Left lung (tissue), 10 donors: Measurements from ENCODE around the gene ROBO1. TPM values are rescaled to one million over a fixed set of nuclear protein-coding genes. Genes with fewer than 3 reads are reported as not detected.

ENCODE experiments used
- ATAC-seq: fragments of 200-7000 bp; cut with Tn5 transposase; one replicate; pipeline ENCODE4 v1.9.1; 2020; ENCODE audit warnings: moderate library complexity
- DNase-seq, 4 donors: peaks; one replicate each; pipeline ENCODE4 v3.0.0-alpha.2; 2013 to 2020
- H3K27ac ChIP-seq, 2 donors: fragments of 200-600 bp; sonication (generic) in 1 of 2; one replicate each; pipeline versions ENCODE4 v1.5.0 to v1.8.0; 2020 to 2021
- H3K27me3 ChIP-seq, 2 donors: fragments of 200-600 bp; sonication (generic) in 1 of 2; one replicate each; pipeline versions ENCODE4 v1.5.0 to v1.8.0; 2020 to 2021
- H3K36me3 ChIP-seq, 2 donors: fragments of 200-600 bp; sonication (generic) in 1 of 2; one replicate each; pipeline versions ENCODE4 v1.5.0 to v1.8.0; 2020 to 2021
- H3K4me1 ChIP-seq, 2 donors: fragments of 200-600 bp; one replicate each; pipeline ENCODE4 v1.8.0; 2021
- H3K4me3 ChIP-seq, 2 donors: fragments of 200-600 bp; sonication (generic) in 1 of 2; one replicate each; pipeline versions ENCODE4 v1.5.0 to v1.8.0; 2020 to 2021; ENCODE audit warnings: mild to moderate bottlenecking in 1 of 2
- H3K9me3 ChIP-seq, 2 donors: fragments of 200-600 bp; sonication (generic) in 1 of 2; one replicate each; pipeline versions ENCODE4 v1.5.0 to v1.8.0; 2020 to 2021
- intact Hi-C, 2 donors: fragments of 100-400 bp; cut with DNase I; formaldehyde crosslinking; loops; one replicate each; pipeline versions ENCODE4 v1.11.2 to v1.14.2; 2022
- polyA plus RNA-seq, 6 donors: library from polyadenylated mRNA; unstranded; fragments of 120-200 nt; gene quantifications; one replicate each; pipeline ENCODE4 v1.2.1, GENCODE V29; 2013; ENCODE audit not compliant: insufficient read length in 6 of 6
- total RNA-seq, 2 donors: library from RNA; stranded (reverse); fragmentation: NEBNext Ultra II Directional; extraction: Animal tissue kit (Norgen Biotek cat#: 25700); gene quantifications; one replicate each; pipeline ENCODE4 v1.2.1, GENCODE V29; 2021
- TF ChIP-seq, protein P1 (sequence below), 2 donors: fragments of 200-600 bp; sonication (generic) in 1 of 2; IDR thresholded peaks; one replicate each; pipeline versions ENCODE4 v1.5.0 to v1.8.0; 2021; ENCODE audit warnings: antibody characterized with exemption in 2 of 2
- donor health status: DM: no; HTN: yes; CAD: no.
- donor health status: DM: no; HTN: no; CAD: no.

Gene ROBO1
- total and polyA plus RNA-seq, 8 donors: 20.3 to 134 (median 102) TPM

DNA sequence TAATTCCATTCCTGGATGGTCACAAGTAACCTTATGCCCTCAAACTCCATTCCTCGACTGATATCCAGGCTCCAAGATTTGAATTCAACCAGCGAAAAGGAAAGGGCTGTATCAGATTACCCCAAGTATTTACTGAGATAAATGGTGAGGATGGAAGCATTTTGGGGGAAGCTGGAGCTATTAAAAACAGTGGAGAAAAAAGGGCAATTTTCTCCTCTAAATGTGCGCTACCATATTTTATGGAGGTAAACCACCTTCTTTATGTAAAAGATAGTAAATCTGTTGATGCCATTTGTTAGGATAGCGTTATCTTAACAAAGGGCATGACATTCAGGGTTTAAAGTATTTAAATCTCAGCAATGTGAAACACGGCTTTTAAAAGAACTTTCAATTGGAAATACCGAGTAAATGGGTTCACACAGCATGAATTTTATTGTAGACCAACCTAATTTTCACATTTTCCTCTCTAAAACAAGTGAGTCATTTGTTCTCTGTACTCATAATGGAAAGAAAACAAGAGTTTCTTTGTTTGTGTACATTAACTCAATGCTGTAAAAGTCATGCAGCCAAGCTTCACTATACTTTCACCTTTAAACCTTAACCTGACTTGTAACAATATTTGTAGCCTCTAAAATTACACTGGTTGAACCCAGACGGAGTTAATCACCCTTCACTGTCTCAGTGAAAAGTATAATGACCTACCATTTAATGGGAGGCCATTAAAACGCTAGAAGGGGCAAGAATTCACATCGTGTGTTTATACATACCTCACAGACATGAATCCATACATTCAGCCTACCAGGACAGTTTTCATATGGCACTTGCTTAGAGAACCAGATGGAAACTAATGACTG lies 773.4 kb downstream of the ROBO1 start:
- intact Hi-C loops: no loop called here
- Histone ChIP-seq H3K27ac (no peak overlapping the region), H3K4me1 (no peaks in the 10 kb centered on the region), H3K9me3 (peaks cover 0 to 17% of the 10 kb centered on the region in 2 donors), H3K27me3 (no peaks in the 10 kb centered on the region), H3K36me3 (no peaks in the 10 kb centered on the region), H3K4me3 (no peak overlapping the region)
- DNase-seq (no peak), ATAC-seq (no peak)
- TF ChIP-seq, protein P1, sequence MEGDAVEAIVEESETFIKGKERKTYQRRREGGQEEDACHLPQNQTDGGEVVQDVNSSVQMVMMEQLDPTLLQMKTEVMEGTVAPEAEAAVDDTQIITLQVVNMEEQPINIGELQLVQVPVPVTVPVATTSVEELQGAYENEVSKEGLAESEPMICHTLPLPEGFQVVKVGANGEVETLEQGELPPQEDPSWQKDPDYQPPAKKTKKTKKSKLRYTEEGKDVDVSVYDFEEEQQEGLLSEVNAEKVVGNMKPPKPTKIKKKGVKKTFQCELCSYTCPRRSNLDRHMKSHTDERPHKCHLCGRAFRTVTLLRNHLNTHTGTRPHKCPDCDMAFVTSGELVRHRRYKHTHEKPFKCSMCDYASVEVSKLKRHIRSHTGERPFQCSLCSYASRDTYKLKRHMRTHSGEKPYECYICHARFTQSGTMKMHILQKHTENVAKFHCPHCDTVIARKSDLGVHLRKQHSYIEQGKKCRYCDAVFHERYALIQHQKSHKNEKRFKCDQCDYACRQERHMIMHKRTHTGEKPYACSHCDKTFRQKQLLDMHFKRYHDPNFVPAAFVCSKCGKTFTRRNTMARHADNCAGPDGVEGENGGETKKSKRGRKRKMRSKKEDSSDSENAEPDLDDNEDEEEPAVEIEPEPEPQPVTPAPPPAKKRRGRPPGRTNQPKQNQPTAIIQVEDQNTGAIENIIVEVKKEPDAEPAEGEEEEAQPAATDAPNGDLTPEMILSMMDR (IDR thresholded peaks at IDR 0.05): no peak

DNA sequence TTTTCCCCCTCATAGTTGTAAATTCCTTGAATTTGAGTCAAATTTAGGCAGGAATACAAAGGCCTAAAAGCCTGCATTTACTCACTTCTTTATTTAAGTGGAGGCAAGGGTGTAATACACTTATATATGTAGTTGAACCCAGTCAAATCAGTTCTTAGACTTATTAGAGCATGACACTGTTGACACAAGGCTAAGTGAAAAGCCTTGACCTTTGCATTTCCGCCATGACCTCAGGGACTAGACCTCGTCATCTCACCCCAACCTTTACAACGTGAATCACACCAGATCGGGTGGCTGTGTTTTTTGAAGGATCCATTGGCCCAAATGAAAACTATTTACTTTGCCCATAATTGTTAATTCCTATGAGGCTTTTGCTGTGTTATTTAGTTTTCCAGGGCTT lies 774.4 kb downstream of the ROBO1 start:
- Histone ChIP-seq H3K36me3 (no peaks in the 10 kb centered on the region), H3K9me3 (peaks cover 0 to 12% of the 10 kb centered on the region in 2 donors), H3K27ac (no peak overlapping the region), H3K4me1 (no peaks in the 10 kb centered on the region), H3K4me3 (no peak overlapping the region), H3K27me3 (no peaks in the 10 kb centered on the region)
- DNase-seq: no peak
- TF ChIP-seq, protein P1 (IDR thresholded peaks at IDR 0.05): no peak
- ATAC-seq: no peak
- intact Hi-C loops: no loop called here

DNA sequence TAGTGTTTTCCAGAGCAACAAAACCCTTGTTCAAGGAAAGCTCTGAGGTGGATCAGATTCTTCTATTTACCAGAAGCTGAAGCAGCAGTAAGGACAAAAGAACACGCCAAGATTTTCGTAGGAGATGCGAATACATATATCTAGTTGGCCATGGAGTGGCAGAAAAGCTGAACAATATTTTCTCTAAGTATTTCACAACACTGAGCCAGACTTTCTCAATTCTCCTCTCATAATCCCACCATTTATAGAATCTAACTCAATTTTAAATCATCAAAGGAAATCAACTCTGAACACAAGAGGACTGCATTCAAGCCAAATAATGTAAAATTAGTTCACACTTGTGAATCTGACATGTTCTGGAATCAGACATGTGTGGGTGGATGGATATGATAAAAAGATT lies 775.0 kb downstream of the ROBO1 start:
- TF ChIP-seq, protein P1 (IDR thresholded peaks at IDR 0.05): no peak
- no peaks in the 10 kb centered on the region for H3K36me3 ChIP-seq
- no peak overlapping the region for H3K27ac ChIP-seq
- ATAC-seq: no peak
- no peaks in the 10 kb centered on the region for H3K4me1 ChIP-seq
- H3K9me3 ChIP-seq: peaks cover 0 to 12% of the 10 kb centered on the region in 2 donors
- intact Hi-C loops: no loop called here
- no peak overlapping the region for H3K4me3 ChIP-seq
- DNase-seq: no peak
- no peaks in the 10 kb centered on the region for H3K27me3 ChIP-seq

DNA sequence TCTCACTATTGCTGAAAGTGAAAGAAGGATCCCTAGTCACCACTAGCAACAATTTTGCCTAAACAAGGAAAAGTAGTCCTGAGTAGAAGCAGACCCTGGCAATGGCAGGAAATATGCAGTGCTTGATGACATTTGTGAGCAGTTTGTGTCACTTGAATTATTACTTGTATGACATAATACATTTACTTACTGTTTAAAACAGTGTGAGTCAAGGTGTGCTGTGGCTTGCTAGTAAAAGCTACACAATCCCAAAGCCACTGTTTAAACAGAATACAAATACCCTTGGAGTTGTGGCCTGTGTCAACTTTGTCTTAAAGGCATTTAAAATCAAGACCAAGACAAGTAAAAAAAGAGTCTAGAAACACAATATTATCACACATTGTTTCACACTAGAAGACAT lies 775.4 kb downstream of the ROBO1 start:
- H3K4me3 ChIP-seq: no peak overlapping the region
- intact Hi-C loops: no loop called here
- TF ChIP-seq, protein P1 (IDR thresholded peaks at IDR 0.05): no peak

DNA sequence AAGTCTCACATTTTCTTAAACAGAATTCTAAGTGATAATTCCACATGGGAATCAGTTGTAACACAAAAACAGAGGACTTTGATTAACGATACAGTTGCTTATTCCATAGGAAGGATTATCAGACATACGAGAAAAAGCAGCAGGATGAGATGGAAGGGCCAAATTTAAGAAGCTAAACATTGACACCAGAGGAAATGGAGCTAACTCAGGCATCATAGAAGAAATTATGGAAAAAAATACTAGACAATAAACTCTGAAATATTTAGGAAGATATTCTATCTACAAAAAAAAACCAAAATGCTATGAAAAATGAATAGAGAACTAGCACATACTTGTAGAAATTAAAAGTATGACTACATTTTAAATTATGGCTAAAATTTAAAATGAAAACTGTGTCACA lies 776.1 kb downstream of the ROBO1 start:
- intact Hi-C loops: no loop called here
- Histone ChIP-seq H3K36me3 (no peaks in the 10 kb centered on the region), H3K27ac (no peak overlapping the region), H3K27me3 (no peaks in the 10 kb centered on the region), H3K4me3 (no peak overlapping the region), H3K4me1 (no peaks in the 10 kb centered on the region), H3K9me3 (peaks cover 0 to 12% of the 10 kb centered on the region in 2 donors)
- TF ChIP-seq, protein P1 (IDR thresholded peaks at IDR 0.05): no peak
- ATAC-seq: no peak
- DNase-seq: no peak

More for the DNA sequence above, 775.4 kb downstream of the ROBO1 start:
- no peak for ATAC-seq
- no peak for DNase-seq
- Histone ChIP-seq H3K27me3 (no peaks in the 10 kb centered on the region), H3K4me1 (no peaks in the 10 kb centered on the region), H3K36me3 (no peaks in the 10 kb centered on the region), H3K9me3 (peaks cover 0 to 12% of the 10 kb centered on the region in 2 donors), H3K27ac (no peak overlapping the region)
